Sigmoid colon (tissue), 4 donors: ENCODE data around the gene POGLUT3.

Source experiments
- POLR2AphosphoS5 ChIP-seq, 4 donors: sonication (generic); formaldehyde crosslinking; IDR thresholded peaks; one replicate each; pipeline ENCODE4 v1.6.1; 2017; ENCODE audit warnings: antibody characterized with exemption in 4 of 4
- TF ChIP-seq, protein P1 (sequence below), 4 experiments: fragments of 450-650 bp in 3 of 4; fragments of 200-600 bp in 1 of 4; IDR thresholded peaks; one replicate each; pipeline ENCODE4 v1.5.1; 2016 to 2019; ENCODE audit warnings: antibody characterized with exemption in 4 of 4, mild to moderate bottlenecking in 3 of 4, moderate library complexity in 2 of 4

DNA sequence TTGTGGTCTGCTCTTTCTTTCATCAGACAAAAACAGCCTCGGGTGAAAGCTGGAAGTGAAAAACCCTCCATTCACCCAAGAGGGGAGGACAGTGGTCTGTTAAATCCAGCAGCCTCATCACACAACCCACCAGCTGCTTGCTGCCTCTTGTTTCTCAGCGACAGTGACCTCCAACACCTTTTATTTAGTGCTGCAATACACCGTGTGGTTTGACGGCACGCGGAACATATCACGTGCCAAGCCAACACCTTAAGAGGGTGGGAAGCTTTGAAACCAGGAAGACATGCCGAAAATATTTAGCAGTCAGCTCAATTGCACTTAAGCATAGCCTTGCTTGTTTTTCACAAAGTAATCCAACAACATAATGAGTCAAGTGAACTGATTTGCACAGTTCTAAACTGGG lies 39.8 kb upstream of the POGLUT3 start:
- TF ChIP-seq POLR2AphosphoS5 (IDR thresholded peaks at IDR 0.05): no peak
- TF ChIP-seq, protein P1, sequence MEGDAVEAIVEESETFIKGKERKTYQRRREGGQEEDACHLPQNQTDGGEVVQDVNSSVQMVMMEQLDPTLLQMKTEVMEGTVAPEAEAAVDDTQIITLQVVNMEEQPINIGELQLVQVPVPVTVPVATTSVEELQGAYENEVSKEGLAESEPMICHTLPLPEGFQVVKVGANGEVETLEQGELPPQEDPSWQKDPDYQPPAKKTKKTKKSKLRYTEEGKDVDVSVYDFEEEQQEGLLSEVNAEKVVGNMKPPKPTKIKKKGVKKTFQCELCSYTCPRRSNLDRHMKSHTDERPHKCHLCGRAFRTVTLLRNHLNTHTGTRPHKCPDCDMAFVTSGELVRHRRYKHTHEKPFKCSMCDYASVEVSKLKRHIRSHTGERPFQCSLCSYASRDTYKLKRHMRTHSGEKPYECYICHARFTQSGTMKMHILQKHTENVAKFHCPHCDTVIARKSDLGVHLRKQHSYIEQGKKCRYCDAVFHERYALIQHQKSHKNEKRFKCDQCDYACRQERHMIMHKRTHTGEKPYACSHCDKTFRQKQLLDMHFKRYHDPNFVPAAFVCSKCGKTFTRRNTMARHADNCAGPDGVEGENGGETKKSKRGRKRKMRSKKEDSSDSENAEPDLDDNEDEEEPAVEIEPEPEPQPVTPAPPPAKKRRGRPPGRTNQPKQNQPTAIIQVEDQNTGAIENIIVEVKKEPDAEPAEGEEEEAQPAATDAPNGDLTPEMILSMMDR (IDR thresholded peaks at IDR 0.05): no peak
